ENCODE results near the gene RPL26.

GRCh38 chr17:8382880-8383142, 182 bp downstream of the RPL26 start:
- TF ChIP-seq GATA2 (IDR thresholded peaks at IDR 0.05; ENCODE audit: low read depth, low read length) (no peak), GATA3 (IDR thresholded peaks at IDR 0.05; ENCODE audit: low read depth, low read length) (no peak)
